ENCODE results near the gene TRMT112.

The TRMT112 gene

DNA sequence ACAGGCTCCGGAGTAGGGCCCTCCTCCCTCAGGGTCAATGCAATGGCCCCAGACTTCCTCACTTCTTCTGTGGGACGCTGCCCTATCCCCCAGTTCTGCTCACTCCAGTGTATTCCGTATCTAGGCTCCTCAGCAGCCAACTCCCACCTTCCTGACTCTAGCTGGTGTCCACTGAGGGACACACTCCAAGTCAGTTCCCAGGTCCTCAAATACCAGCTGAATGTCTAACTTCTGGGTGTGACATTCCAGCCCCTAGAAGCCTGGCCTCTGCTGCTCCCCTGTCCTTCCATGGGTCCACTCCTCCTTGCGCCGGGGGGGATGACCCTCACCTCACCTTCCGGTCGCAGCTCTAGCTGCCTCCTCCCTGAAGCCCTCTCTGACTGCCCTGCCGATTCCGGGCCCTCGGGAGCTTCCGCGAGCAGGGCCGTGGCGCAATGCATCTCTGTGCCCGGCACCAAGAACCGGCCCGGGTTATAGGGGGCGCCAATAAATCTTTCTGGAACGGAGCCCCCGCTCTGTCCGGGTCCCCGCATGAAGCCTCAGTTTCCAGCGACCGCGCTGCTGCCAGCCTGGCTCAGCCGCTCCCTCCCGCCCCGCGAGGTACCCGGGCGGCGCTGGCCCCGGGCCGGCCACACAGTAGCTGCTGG, 48.3 kb downstream of the TRMT112 start:
- DNase-seq, result no peak

DNA sequence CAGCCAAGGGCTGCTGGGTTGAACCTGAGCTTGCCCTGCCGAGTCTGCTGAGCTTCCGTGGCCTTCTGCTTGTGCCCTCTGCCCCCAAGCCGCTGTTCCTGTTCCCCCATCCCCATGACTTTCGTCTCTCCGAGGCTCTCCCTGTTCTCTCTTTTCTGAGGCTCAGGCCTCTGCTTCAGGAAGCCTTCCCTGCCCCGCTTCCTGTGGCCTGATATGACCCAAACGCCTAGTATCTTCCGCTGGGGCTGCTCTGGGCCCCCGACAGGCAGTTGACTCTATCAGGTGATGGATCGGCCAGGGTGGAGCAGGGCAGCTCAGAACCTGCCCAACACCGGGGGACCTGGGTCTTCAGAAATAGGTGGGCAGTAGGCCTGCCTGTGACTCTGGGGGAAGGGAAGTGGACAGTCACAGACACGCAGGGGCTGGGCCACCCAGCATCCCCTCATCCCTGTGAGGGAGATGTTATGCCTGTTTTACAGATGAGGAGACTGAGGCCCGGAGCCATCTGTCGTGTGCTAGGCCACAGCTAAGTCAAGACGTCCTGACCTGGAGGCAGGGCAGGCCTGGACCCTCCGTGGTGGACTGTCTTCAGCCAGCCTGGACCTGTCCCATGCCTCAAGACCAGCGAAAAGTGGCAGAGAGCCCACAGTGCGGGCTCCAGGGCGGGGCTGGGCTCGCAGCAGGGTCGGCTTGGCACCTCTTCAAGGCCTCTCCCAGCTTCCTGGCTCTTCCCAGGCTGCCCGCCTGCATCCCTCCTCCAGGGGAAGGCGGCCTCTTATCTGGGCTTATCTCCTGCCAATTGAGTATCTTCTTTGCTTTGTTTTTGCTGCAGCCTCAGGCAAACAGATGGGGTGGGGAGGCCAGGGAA, 49.1 kb downstream of the TRMT112 start:
- DNase-seq, result peak in 1 of 2 experiments; percentile 68

GRCh38 chr11:64267207-64267945, 50.0 kb downstream of the TRMT112 start:
- no peak for DNase-seq

Data from NCI-H446 (cell line).